ENCODE measurements around the gene DACH1. TPM values are rescaled to one million over a fixed set of nuclear protein-coding genes. Genes with fewer than 3 reads are reported as not detected.

DACH1 gene
- total and polyA plus RNA-seq, 2 of the 8 experiments (the other 6 are each of a cell fraction or from before 2014, with no cell fraction given): 0.12 to 0.67 TPM

GRCh38 chr13:71605744-71606143 lies 261.3 kb downstream of the DACH1 start (continued):
- TF ChIP-seq CHD7 (IDR thresholded peaks at IDR 0.05; ENCODE audit: insufficient replicate concordance, low read length) (no peak), SIRT6 (IDR thresholded peaks at IDR 0.05; ENCODE audit: low read length) (no peak), SP2 (IDR thresholded peaks at IDR 0.05; ENCODE audit: low read length) (no peak), RXRA (IDR thresholded peaks at IDR 0.05; ENCODE audit: insufficient read depth, low read depth, low read length) (no peak), CBX5 (IDR thresholded peaks at IDR 0.05; ENCODE audit: low read depth, low read length) (no peak), HDAC2 (IDR thresholded peaks at IDR 0.05; ENCODE audit: borderline replicate concordance in 1 of 2, low read depth in 2 of 2, low read length in 2 of 2) (no peak), MAX (IDR thresholded peaks at IDR 0.05) (no peak), CREB1 (IDR thresholded peaks at IDR 0.05) (no peak), SP4 (IDR thresholded peaks at IDR 0.05; ENCODE audit: low read length) (no peak), EGR1 (IDR thresholded peaks at IDR 0.05; ENCODE audit: borderline replicate concordance, low read depth, low read length) (no peak), PHF8 (conservative IDR thresholded peaks at IDR 0.05; ENCODE audit: low read depth, low read length) (no peak)

All from H1 (cell line).